ENCODE results near the gene NLRP5.

Gene NLRP5

GRCh38 chr19:56076498-56076897, 89.9 kb downstream of the NLRP5 start:
- peaks cover 10% of the 10 kb centered on the region for H3K27me3 ChIP-seq
- TF ChIP-seq CTCF (IDR thresholded peaks at IDR 0.05) = peak; percentile 83
- H3K4me1 ChIP-seq (ENCODE audit: control insufficient read depth in 1 of 2, insufficient read depth in 1 of 2, low read depth in 1 of 2, low read length in 1 of 2) = peaks cover 10% of the 10 kb centered on the region in 2 experiments
- H3K27ac ChIP-seq = no peak overlapping the region
- no peaks in the 10 kb centered on the region for H3K36me3 ChIP-seq
- H3K4me3 ChIP-seq (ENCODE audit: low read depth in 1 of 2, low read length in 1 of 2) = no peak overlapping the region
- no peaks in the 10 kb centered on the region for H3K9me3 ChIP-seq

GRCh38 chr19:56079609-56080008, 93.0 kb downstream of the NLRP5 start:
- no peaks in the 10 kb centered on the region for H3K36me3 ChIP-seq
- TF ChIP-seq CTCF (IDR thresholded peaks at IDR 0.05) = no peak
- H3K27me3 ChIP-seq = peaks cover 25% of the 10 kb centered on the region
- no peak overlapping the region for H3K27ac ChIP-seq
- H3K4me3 ChIP-seq (ENCODE audit: low read depth in 1 of 2, low read length in 1 of 2) = no peak overlapping the region
- peaks cover 11% of the 10 kb centered on the region in 2 experiments for H3K4me1 ChIP-seq (ENCODE audit: control insufficient read depth in 1 of 2, insufficient read depth in 1 of 2, low read depth in 1 of 2, low read length in 1 of 2)
- H3K9me3 ChIP-seq = no peaks in the 10 kb centered on the region

GRCh38 chr19:56080669-56081401, 94.3 kb downstream of the NLRP5 start:
- no peak for TF ChIP-seq CTCF (IDR thresholded peaks at IDR 0.05)
- Histone ChIP-seq H3K4me1 (ENCODE audit: control insufficient read depth in 1 of 2, insufficient read depth in 1 of 2, low read depth in 1 of 2, low read length in 1 of 2) (peaks cover 11% of the 10 kb centered on the region in 2 experiments), H3K9me3 (no peaks in the 10 kb centered on the region), H3K36me3 (peaks cover 11% of the 10 kb centered on the region), H3K27ac (peak overlapping the region; percentile 28), H3K27me3 (peaks cover 25% of the 10 kb centered on the region), H3K4me3 (ENCODE audit: low read depth in 1 of 2, low read length in 1 of 2) (peak overlapping the region; percentile 41 to 57)

- Histone ChIP-seq H3K36me3 (peaks cover 36% of the 10 kb centered on the region), H3K4me1 (ENCODE audit: control insufficient read depth in 1 of 2, insufficient read depth in 1 of 2, low read depth in 1 of 2, low read length in 1 of 2) (peaks cover 11% of the 10 kb centered on the region in 2 experiments), H3K4me3 (ENCODE audit: low read depth in 1 of 2, low read length in 1 of 2) (no peak overlapping the region), H3K27ac (no peak overlapping the region), H3K27me3 (peaks cover 25% of the 10 kb centered on the region), H3K9me3 (no peaks in the 10 kb centered on the region)
- no peak for TF ChIP-seq CTCF (IDR thresholded peaks at IDR 0.05)
Measured at GRCh38 chr19:56083668-56084067, 97.1 kb downstream of the NLRP5 start.

GRCh38 chr19:56084835-56085536, 98.4 kb downstream of the NLRP5 start:
- Histone ChIP-seq H3K9me3 (no peaks in the 10 kb centered on the region), H3K27me3 (peaks cover 25% of the 10 kb centered on the region), H3K4me3 (ENCODE audit: low read depth in 1 of 2, low read length in 1 of 2) (no peak overlapping the region), H3K27ac (no peak overlapping the region), H3K4me1 (ENCODE audit: control insufficient read depth in 1 of 2, insufficient read depth in 1 of 2, low read depth in 1 of 2, low read length in 1 of 2) (peaks cover 11% of the 10 kb centered on the region in 2 experiments), H3K36me3 (peaks cover 49% of the 10 kb centered on the region)
- TF ChIP-seq CTCF (IDR thresholded peaks at IDR 0.05) = no peak
